Activated B cell treated with CpG ODN at 0.5 μM for 24 hours (primary cell): Measurements from ENCODE around the gene IRGC. TPM values are rescaled to one million over a fixed set of nuclear protein-coding genes. Genes with fewer than 3 reads are reported as not detected.
A peak's percentile ranks its signal among the peaks of the same experiment; 100 is the strongest.

ENCODE experiments used
- ATAC-seq: fragments of 200-7000 bp; cut with Tn5 transposase; one replicate; pipeline ENCODE4 v1.10.0; 2021; ENCODE audit warnings: low read depth, mild to moderate bottlenecking, moderate library complexity
- CTCF ChIA-PET: fragments of 350-600 bp; sonication (Branson Sonifier 250); formaldehyde crosslinking; loops from one replicate; lab custom pipeline; 2021; ENCODE audit warnings: antibody characterized with exemption; lab: Charles Lee
- POLR2A ChIA-PET: fragments of 350-600 bp; sonication (Branson Sonifier 250); formaldehyde crosslinking; loops from one replicate; lab custom pipeline; 2021; ENCODE audit warnings: antibody characterized with exemption; lab: Charles Lee
- DNase-seq: peaks from one replicate; pipeline ENCODE4 v3.0.0; 2022
- H3K27ac Mint-ChIP-seq: one replicate; pipeline ENCODE4 v1.8.0; 2020; ENCODE audit warnings: mixed read lengths
- H3K27me3 Mint-ChIP-seq: one replicate; pipeline ENCODE4 v1.8.0; 2021; ENCODE audit warnings: mixed read lengths
- H3K36me3 Mint-ChIP-seq: one replicate; pipeline ENCODE4 v1.8.0; 2021; ENCODE audit warnings: low read depth, mixed read lengths
- H3K4me1 Mint-ChIP-seq: one replicate; pipeline ENCODE4 v1.8.0; 2021; ENCODE audit warnings: mixed read lengths
- H3K4me3 Mint-ChIP-seq: one replicate; pipeline ENCODE4 v1.8.0; 2020; ENCODE audit warnings: mild to moderate bottlenecking, mixed read lengths
- H3K9me3 Mint-ChIP-seq: one replicate; pipeline ENCODE4 v1.8.0; 2020; ENCODE audit warnings: mixed read lengths
- intact Hi-C: fragments of 100-400 bp; cut with micrococcal nuclease; formaldehyde crosslinking; loops from one replicate; pipeline ENCODE4 v1.15.1; 2024
- total RNA-seq: library from RNA; stranded (reverse); gene quantifications from 2 replicates; pipeline ENCODE4 v1.2.3, GENCODE V29; 2022
- TF ChIP-seq, protein P1 (sequence below): fragments of 200-600 bp; IDR thresholded peaks from one replicate; pipeline ENCODE4 v1.8.0; 2022; ENCODE audit warnings: antibody characterized with exemption, mild to moderate bottlenecking

Gene IRGC
- total RNA-seq, 1 donor from 2014 or later: not detected

DNA sequence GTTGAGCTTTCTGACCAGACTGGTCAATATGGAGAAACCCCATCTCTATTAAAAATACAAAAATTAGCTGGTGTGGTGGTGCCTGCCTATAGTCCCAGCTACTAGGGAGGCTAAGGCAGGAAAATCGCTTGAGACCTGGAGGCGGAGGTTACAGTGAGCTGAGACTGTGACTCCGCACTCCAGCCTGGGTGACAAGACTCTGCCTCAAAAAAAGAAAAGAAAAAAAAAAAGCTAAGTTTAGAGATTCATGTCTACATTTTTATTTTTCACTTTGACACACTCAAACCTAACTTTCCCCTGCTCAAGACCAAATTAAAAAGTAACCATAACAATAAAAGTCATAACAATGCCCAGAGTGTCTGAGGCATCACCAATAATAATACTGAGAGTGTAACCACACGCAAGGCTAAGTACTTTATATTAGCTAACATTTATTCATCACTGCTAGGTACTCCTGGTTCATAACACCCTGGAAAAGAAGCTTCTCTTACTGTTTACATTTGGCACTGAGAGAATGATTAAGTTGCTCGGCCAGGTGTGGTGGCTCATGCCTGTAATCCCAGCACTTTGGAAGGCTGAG lies 5.7 kb downstream of the IRGC start:
- TF ChIP-seq, protein P1, sequence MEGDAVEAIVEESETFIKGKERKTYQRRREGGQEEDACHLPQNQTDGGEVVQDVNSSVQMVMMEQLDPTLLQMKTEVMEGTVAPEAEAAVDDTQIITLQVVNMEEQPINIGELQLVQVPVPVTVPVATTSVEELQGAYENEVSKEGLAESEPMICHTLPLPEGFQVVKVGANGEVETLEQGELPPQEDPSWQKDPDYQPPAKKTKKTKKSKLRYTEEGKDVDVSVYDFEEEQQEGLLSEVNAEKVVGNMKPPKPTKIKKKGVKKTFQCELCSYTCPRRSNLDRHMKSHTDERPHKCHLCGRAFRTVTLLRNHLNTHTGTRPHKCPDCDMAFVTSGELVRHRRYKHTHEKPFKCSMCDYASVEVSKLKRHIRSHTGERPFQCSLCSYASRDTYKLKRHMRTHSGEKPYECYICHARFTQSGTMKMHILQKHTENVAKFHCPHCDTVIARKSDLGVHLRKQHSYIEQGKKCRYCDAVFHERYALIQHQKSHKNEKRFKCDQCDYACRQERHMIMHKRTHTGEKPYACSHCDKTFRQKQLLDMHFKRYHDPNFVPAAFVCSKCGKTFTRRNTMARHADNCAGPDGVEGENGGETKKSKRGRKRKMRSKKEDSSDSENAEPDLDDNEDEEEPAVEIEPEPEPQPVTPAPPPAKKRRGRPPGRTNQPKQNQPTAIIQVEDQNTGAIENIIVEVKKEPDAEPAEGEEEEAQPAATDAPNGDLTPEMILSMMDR: no peak
- DNase-seq (no peak), ATAC-seq (no peak)
- ChIA-PET POLR2A (interaction anchor here (0.5 kb wide), 1 partner anchor 52 kb away, joined by 6 read pairs; the partner anchor contains the start of gene PLAUR), CTCF (no interaction called here)
- Mint-ChIP-seq H3K4me1 (peaks cover 25% of the 10 kb centered on the region), H3K4me3 (no peak overlapping the region), H3K27me3 (no peaks in the 10 kb centered on the region), H3K9me3 (no peaks in the 10 kb centered on the region), H3K36me3 (no peaks in the 10 kb centered on the region), H3K27ac (no peak overlapping the region)
- intact Hi-C loops: loop anchor here (10.0 kb wide), 1 partner anchor 57 kb away; no protein-coding TSS in a partner anchor

DNA sequence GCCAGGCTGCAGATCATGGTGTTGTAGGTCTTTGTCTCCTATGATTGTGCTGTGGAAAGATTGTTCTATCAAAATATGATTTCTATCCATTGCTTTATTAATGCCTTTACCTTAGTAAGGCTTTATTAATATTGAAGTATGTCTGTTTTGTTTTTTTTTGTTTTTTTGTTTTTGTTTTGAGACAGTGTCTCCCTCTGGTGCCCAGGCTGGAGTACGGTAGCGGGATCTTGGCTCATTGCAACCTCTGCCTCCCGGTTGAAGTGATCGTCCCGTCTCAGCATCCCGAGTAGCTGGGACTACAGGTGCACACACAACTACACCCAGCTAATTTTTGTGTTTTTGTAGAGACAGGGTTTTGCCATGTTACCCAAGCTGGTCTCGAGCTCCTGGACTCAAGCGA lies 7.7 kb downstream of the IRGC start:
- intact Hi-C loops: loop anchor here (10.0 kb wide), 1 partner anchor 59 kb away; no protein-coding TSS in a partner anchor
- Mint-ChIP-seq H3K4me1 (peaks cover 40% of the 10 kb centered on the region), H3K27ac (no peak overlapping the region), H3K27me3 (no peaks in the 10 kb centered on the region), H3K4me3 (no peak overlapping the region), H3K9me3 (no peaks in the 10 kb centered on the region), H3K36me3 (peaks cover 8% of the 10 kb centered on the region)
- TF ChIP-seq, protein P1: no peak
- ATAC-seq (no peak), DNase-seq (no peak)
- POLR2A ChIA-PET: interaction anchor here (1.2 kb wide), 1 partner anchor 31 kb away, joined by 3 read pairs; the partner anchor contains the start of gene SMG9
- CTCF ChIA-PET: no interaction called here

DNA sequence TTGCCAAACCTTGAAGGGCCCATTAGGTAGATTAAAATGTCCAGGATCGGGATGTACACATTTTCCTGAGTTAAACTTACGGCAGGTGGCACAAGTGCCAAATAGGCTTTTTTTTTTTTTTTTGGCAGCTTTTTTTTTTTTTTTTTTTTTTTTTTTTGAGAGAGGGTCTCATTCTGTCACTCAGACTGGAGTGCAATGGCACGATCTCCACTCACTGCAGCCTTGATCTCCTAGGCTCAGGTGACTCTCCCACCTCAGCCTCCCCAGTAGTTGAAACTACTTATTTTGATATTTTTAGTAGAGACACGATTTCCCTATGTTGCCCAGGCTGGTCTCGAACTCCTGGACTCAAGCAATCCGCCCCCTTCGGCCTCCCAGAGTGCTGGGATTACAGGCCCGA lies 9.0 kb downstream of the IRGC start:
- CTCF ChIA-PET: interaction anchor here (1.2 kb wide), 2 partner anchors 21 to 57 kb away, joined by 4 read pairs; no protein-coding TSS in a partner anchor
- peak overlapping the region; percentile 24 for H3K4me3 Mint-ChIP-seq
- H3K4me1 Mint-ChIP-seq: peaks cover 40% of the 10 kb centered on the region
- peaks cover 21% of the 10 kb centered on the region for H3K36me3 Mint-ChIP-seq
- no peaks in the 10 kb centered on the region for H3K27me3 Mint-ChIP-seq
- no peak for DNase-seq
- no peak overlapping the region for H3K27ac Mint-ChIP-seq
- POLR2A ChIA-PET: interaction anchor here (0.5 to 2.1 kb wide), 10 partner anchors 20 to 283 kb away, joined by 3 to 16 read pairs (median 6); partner anchors contain the start of genes IRGQ, KCNN4, PLAUR and SMG9
- intact Hi-C loops: loop anchor here (10.0 kb wide), 1 partner anchor 60 kb away; no protein-coding TSS in a partner anchor
- TF ChIP-seq, protein P1: no peak
- no peaks in the 10 kb centered on the region for H3K9me3 Mint-ChIP-seq
- no peak for ATAC-seq

DNA sequence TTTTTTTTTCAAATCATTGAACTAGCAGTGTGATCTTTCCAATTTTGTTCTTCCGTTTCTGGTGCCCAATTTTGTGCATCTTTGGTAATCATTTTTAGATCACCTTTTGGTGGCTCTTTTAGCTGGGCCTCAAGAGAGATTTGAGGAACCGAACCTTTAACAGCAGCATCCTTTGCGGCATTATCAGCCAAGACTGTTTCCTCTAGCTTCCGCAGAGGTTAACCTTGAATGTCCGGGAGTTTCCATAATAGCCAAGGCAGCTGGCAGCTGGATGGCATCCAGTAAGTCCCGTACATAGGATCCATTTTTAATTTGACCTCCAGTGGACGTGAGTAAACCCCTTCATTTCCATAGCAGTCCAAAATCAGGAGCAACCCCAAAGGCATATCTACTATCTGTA lies 9.6 kb downstream of the IRGC start:
- Mint-ChIP-seq H3K36me3 (peaks cover 25% of the 10 kb centered on the region), H3K4me1 (peaks cover 40% of the 10 kb centered on the region), H3K4me3 (peak overlapping the region; percentile 26), H3K9me3 (no peaks in the 10 kb centered on the region), H3K27me3 (no peaks in the 10 kb centered on the region), H3K27ac (peak overlapping the region; percentile 8)
- TF ChIP-seq, protein P1: no peak
- intact Hi-C loops: loop anchor here (10.0 kb wide), 1 partner anchor 61 kb away; no protein-coding TSS in a partner anchor
- ATAC-seq: peak; percentile 70
- ChIA-PET CTCF (interaction anchor here (0.6 to 1.2 kb wide), 3 partner anchors 20 to 57 kb away, joined by 3 to 4 read pairs (median 4); no protein-coding TSS in a partner anchor), POLR2A (interaction anchor here (0.5 to 2.1 kb wide), 12 partner anchors 9 to 283 kb away, joined by 3 to 16 read pairs (median 6); partner anchors contain the start of genes IRGQ, KCNN4, PLAUR and SMG9)
- no peak for DNase-seq
